ENCODE measurements around the gene B3GNT7. TPM values are rescaled to one million over a fixed set of nuclear protein-coding genes. Genes with fewer than 3 reads are reported as not detected.

B3GNT7 gene
- total RNA-seq, 1 experiment from 2014 or later, result 0.57 TPM

DNA sequence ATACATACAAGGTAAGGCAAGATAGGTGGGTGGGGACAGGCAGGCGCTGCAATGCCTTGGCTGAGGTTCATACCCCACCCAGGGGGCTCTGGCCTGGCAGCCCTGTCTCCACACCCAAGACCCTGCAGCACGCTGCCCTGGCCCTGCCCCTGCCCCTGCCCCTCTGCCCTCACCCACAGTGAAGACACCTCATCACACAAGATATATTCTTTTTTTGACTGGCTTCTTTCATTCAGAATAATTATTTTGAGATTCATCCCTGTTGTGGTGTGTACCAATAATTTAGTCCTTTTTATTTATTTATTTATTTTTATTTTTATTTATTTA lies 11.4 kb upstream of the B3GNT7 start:
- DNase-seq (ENCODE audit: low read depth), result no peak

DNA sequence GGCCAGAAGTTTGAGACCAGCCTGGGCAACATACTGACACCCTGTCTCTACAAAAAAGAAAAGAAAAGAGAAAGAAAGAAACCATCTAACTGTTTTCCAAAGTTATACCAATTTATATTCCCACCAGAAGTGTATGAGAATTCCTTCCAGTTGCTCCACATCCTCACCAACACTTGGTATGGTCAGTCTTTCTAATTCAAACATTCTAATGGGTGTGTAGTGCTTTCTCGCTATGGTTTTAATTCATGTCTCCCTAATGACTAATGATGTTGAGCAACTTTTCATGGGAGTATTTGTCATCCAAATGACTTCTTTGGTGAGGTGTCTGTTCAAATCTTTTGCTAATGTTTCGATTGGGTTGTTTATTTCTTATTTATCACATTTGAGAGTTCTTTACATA lies 10.5 kb upstream of the B3GNT7 start:
- peak; percentile 43 for DNase-seq (ENCODE audit: low read depth)

DNA sequence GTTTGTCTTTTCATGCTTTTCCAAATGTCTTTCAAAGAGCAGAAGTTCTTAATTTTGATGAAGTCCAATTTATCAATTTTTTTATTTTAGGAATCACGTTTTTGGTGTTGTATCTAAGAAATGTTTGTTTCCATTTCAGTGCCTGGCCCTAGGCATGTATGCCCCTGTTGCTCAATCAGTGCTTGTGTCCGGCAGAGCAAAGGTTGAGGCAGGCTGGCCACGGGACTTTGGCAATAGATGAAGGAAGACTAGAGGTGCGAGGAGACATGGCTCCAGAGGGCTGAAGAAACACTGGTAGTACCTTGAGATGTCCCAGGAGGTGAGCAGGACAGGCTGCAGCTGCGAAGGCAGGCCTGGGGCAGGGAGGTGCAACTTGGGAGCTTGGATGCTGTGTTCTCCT lies 10.1 kb upstream of the B3GNT7 start:
- DNase-seq (ENCODE audit: low read depth), result no peak

DNA sequence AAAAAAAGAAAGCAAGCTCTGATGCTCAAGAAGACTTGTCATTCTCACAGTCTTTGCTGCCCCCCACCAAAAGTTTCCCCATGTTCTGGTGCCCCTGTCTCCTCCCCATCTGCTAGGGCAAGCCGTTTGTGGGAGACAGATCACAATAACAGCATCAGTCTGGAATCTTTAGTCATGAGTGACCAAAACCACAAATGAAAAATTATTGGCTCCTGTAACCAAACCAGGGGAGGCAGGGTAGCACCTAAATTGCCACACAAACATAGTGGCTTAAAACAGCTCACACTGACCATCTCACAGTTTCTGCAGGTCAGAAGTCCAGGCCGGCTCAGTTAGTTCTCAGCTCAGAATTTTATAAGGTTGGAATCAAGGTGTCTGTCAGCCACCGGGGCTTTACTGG lies 9.1 kb upstream of the B3GNT7 start:
- DNase-seq (ENCODE audit: low read depth), result peak; percentile 94

DNA sequence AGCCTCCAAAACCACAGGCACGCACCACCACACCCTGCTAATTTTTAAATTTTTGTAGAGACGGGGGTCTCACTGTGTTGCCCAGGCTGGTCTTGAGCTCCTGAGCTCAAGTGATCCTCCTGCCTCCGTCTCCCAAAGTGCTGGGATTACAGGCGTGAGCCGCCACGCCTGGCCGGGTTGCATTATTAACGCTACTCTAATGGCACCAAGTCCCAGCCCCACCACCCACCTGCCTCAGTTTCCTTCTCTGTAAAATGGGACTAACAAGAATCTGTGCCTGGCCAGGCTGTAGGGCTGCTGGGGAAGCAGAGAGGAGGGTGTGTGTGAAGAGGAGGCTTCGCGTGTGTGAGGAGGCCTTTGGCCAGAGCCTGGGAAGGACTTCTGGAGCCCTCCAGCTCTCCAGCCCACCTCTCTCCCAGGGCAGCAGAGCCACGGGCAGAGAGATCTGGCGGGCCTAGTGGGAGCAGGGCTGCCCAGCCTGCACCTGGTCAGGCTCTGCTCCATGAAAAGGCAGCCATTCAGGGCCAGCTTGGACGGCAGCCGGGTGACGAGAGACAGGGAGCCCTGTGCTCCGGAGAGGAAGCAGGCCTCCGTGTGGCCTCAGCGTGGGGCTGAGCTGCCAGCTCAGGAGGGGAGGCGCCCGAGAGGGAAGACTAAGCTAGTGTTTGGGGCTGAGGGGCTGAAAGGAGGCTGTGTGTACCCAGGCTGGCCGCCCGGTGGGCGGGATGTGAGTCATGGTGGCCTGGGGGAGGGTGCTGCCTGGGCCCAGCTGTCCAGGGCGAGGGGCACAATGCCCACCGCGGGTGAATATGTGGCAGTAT lies 7.4 kb upstream of the B3GNT7 start:
- peak; percentile 85 for DNase-seq (ENCODE audit: low read depth)

DNA sequence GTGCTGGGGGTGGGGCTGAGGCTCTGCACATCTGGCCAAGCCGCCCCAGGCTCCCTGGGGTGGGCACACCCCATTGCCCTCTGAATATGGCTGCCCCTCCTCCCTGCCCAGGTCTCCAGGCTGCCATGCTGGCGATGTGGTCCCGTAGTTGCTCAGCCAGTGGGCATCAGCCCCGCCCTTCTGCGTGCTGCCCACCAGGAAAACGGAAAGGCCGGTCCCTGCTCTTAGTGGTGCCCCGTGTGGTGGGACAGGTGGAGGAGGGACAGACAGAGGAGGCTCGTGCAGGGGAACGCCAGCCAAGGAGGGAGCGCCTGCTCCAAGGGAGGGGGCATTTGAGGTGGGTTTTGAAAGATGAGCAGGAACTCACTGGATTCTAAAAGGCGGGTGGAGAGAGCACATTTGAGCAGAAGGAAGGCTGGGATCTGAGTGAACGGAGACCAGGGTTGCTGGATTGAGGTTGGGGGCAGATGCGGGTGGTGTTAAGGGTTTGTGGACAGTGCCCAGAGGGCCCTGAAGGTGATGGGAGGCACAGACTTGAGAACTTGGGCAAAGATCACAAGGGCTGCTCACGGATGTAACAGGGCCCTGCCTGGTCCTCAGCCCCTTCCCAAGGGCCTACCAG lies 6.7 kb upstream of the B3GNT7 start:
- no peak for DNase-seq (ENCODE audit: low read depth)

DNA sequence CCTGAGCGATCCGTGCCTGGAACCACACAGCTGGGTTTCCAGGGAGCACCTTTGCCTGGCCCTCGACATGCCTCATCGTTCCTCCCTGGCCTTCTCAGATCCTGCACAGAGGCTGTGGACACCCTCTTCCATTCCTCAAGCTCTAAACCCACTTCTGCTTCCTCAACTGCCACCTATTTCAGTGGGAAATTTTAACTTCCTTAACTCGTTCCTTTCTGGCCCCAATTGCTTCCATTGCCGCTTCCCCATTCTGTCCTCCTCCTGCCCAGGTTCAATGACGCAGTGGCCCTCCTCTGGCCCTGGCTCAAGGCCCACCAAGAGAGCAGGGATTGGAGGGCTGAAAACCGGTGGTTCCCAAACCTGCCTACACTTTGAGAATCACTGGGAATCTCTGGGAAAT lies 4.8 kb upstream of the B3GNT7 start:
- DNase-seq (ENCODE audit: low read depth), result no peak

DNA sequence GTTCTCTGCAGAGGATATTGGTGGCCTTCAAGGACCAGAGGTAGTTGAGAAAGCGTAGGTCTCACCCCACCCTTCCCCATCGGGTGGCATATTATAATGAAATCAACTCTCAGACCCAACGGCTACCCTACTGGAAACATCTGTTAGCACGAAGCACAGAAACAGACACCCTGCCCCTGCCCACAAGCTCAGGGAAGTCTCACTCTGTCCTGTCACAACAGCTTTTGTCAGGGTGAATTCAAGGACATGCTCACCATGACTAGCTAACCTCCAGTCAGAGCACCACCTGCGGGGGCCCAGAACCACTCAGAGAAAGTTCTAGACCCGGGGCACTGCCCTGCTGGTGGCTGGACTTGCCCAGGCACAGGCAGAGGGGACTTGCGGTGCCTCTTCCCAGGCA lies 3.5 kb upstream of the B3GNT7 start:
- DNase-seq (ENCODE audit: low read depth), result no peak

DNA sequence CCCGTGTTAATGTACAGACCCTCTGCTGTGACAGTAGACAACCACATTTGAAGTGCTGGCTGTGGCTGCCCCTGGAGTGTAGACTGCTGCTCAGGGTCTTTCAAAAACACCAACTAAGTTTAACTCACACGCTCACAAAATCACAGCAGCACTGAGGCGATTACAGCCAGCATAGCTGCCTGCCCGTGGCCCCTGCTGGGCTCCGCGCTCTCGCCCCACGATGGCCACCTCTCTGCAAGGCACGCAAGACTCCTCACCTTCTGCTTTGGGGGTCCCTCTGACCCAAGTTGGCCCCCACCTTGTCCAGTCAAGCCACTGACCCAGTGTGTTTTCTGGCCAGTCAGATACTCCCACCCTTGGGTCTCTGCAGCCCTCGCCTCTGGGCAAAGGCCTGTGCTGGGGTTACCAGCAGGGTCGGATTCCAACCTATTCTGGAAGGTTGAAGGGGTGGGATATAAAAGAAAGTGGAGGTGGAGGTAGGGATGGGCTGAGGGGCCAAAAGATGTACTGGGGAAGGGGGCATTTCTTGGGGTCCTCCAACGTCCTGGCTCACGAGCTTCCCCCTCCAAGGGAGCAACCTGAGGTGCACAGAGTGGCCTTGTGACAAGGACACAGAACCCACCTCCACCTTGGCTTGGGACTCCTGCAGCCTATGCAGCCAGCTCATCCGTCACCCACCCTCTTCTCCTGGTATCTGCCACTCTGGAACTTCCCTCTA lies 2.9 kb upstream of the B3GNT7 start:
- no peak for DNase-seq (ENCODE audit: low read depth)

DNA sequence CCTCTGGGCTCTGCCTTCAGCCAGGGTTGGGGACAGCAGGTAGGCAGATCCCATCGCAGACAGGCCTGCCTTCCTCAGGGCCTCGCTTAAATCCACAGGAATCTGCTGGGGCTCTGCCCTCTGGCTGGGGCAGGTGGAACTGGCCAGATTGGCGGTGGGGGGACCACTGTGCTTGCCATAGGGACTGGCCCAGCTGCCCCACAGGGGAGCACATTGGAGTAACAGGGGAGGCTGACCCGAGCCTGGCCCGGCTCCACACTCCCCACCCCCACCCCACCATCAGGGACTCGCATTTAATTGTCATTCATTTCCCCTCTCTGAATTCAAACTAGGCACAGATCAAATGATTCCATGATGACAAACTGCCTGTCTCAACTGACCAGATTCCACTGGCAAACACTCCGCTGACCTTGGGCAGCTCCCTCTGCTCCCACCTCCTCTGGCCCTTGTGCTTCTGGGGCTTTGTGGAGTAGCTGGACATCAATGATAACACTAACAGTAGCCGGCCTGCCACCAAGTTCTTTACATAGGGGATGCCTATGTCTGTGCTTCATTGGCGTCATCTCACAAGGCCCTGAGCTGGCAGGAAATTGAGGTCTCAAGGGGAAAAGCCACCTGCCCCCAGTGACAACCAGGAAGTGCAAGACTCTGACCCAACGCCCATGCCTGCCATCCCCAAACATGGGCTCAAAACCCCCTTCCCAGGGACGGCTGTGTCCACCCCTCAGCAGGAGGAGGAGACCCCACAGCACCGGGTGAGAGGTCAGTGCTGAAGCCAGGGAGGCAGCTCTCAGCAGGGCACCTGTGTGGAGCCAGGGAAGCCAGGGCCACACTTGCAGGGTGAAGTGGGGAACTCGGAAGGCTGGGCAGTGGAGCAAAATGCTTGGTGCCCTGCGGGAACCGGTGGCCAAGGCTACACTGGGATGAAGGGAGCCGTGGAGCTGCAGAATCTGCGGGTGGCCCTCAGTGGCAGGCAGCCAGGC lies 2.1 kb upstream of the B3GNT7 start:
- DNase-seq (ENCODE audit: low read depth), result no peak

DNA sequence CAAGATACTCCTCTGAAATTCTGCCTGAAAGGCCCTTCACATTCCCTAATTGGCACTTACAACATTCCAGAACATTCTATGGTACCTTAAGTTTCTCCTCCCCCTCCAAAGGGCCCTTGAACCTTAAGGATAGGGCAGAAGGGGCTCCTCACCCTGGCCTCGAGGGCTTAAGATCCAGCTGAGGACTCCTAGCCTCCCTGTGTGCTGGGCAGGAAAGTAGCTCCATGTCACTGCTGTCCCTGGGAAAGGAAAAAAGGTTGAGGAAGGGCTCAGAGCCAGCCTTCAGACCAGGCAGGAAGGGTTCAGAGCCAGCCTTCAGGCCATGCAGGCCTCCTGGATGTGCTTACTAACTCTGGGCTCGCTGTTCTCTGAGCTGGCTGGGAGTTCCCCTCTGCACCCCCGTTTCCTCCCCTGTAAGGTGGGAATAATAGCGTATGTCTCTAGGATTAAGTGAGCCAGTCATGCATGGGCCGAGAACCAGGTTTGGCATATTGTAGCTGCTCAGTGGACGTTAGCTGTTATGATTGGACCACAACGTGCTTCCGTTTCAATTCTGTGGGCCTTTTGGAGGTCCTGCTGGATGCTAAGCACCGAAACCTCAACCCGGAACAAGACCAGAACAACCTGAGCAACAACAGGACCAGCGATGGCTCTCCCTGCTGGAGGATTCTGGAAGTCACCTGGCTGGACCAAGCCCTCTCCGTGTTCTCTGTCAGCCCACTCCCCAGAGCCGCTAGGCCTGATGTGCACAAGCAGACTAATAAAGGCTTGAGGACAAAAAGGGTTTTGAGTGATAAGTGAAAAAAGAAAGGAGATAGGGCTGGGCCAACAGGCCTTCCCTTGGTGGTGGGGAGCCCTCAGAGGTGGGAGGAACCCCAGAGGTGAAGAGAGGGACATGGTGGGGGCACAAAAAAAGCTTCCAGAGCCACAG lies 1.0 kb upstream of the B3GNT7 start:
- DNase-seq (ENCODE audit: low read depth), result no peak

DNA sequence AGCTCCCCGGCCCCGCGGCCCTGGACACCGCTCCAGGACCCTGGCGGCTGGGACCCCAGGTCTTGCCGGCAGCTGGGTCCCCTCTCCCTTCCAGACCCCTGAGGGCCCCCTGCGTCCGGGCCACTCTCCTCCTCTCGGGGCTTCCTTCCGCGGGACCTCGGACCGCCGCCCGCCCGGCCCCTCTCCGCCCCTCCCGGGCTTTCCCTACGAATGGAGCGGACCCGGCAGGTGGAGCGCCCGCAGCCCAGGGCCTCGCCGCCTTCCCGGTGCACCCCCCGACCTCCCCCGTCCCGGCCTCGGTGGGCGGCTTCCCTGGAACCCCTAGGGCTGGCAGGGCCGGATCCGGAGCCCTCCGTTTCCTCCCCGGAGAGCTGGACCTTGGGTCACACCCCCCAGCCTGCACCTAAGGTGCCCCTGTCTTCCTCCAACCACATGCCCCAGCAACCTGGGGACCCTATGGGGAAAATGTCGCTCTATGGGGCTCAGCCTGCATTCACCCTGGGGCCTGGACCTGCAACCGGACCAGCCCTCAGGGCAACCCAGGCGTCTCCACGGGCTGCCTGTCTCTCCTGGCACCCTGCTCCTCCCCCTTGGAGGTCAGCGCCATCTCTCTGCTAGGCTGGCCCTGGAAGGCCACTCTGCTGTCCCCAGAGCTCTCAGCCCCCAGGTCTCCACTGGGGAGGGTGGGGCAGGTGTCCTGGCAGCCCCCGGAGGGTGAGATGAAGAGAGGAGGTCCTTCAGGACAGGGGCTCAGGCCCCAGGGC lies 730 bp downstream of the B3GNT7 start:
- DNase-seq (ENCODE audit: low read depth), result no peak

DNA sequence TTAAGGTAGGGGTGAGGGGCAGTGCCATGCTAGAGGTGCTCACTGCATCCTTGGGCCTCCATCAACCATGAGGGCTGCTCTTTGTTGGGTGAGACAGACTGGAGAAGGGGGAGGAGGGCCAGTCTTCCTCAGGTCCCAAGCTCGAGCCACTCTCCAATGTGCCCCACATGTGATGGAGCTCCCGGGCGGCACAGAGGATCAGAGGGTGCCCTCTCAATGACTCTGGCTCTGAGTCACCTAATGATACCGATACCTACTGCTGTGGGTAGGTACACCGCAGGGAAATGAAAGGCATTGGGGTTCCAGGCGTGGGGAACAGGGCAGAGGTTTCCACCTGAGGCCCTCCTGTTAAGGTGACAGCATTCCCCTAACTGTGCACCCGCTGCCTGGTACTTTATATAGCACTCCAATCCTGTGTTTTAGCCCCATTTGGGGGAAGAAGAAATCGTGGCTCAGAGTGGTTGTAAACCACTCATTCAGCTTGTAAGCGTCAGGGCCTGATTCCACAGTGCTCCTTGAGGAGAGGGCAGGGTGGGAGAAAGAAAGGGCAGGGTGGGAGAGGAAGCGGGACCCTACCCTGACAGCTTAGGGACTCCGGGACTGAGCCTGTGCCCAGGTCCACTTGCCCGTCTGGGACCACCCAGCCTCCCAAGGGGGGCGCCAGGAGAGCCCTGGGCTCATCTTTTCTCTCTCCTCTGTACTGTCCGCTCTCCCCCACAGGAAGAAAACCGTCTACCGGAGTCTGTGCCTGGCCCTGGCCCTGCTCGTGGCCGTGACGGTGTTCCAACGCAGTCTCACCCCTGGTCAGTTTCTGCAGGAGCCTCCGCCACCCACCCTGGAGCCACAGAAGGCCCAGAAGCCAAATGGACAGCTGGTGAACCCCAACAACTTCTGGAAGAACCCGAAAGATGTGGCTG lies 1.8 kb downstream of the B3GNT7 start:
- DNase-seq (ENCODE audit: low read depth), result no peak

DNA sequence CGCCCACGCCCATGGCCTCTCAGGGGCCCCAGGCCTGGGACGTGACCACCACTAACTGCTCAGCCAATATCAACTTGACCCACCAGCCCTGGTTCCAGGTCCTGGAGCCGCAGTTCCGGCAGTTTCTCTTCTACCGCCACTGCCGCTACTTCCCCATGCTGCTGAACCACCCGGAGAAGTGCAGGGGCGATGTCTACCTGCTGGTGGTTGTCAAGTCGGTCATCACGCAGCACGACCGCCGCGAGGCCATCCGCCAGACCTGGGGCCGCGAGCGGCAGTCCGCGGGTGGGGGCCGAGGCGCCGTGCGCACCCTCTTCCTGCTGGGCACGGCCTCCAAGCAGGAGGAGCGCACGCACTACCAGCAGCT lies 2.4 kb downstream of the B3GNT7 start:
- DNase-seq (ENCODE audit: low read depth), result no peak

DNA sequence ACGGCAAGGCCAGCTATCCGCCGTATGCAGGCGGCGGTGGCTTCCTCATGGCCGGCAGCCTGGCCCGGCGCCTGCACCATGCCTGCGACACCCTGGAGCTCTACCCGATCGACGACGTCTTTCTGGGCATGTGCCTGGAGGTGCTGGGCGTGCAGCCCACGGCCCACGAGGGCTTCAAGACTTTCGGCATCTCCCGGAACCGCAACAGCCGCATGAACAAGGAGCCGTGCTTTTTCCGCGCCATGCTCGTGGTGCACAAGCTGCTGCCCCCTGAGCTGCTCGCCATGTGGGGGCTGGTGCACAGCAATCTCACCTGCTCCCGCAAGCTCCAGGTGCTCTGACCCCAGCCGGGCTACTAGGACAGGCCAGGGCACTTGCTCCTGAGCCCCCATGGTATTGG lies 3.1 kb downstream of the B3GNT7 start:
- no peak for DNase-seq (ENCODE audit: low read depth)

DNA sequence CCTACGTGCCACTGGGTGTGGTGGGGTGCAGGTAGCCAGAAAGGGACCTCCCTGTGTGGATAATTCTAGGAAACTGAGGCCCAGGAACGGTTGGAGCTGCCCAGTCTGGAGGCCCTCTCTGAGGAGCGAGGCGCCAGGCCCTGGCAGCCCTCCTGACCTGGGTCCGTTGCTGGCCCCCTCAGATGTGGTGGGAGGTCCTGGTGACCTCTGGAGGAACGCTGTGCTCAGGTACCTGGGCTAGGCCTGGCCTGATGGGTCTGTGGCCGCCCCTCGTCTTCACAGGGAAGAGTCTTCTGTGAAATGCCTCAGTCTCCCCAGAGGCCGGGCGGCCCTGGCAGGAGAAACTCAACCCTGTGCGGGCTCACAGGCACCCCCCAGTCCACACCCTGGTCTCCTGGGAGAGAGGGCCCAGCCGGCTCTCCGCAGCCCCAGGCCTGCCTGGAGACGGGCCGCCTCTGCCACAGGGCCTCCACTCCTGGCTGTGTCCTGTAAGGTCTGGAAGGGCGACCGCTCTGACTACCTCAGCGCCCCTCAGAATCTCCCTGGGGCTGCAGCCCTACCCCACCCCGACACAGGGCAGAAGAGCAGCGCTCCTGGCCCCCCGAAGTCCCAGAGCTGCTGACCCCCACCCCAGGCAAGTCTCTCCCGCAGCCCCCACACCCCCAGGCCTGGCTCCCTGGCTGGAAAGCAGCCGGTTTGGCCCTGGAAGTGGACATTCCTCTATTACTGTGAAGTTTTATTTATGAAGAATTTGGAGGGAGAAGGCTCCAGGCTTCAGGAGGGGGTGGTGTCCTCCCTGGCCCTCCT lies 3.7 kb downstream of the B3GNT7 start:
- DNase-seq (ENCODE audit: low read depth), result no peak

DNA sequence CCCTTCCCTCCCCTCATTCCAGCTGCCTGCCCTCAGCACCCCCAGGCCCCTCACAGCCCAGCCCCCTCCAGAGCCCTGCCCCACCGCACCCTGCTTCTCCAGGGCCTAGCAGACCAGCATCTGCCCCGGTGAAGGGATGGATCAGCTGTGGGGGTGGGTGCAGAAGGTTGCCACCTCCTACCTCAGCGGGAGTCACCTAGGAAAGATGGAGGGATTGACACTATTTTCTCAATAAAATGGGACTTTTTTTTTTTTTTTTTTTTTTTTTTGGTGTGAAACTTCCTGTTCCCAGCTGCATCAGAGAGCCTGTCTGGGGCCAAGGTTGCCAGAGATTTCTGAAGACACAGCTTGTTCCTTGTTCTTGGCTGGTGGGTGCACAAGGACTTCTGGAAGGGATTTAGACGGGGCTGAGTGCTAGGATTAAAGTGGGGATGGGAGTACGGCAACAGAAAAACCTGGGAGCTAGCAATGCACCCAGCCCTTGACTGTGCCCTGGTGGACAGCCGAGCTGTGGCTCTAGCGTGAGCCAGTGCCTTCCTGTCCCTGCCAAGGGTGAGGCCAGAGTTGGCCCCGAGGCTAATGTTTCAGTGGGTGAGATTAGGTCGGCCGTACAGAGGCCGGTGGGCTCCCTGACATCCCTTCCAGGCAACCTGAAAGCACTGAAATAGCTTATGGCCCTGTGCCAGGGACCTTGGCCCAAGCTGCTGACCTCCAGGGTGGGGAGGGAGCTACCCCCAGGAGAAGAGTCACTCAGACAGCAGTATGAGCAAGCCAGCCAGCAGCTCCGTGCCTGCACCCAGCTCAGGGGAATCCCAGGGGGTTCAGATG lies 4.6 kb downstream of the B3GNT7 start:
- DNase-seq (ENCODE audit: low read depth), result peak; percentile 81

Data from M059J (cell line).